Lower leg skin (tissue), 4 donors: ENCODE data around the gene ADAMTS17. TPM values are rescaled to one million over a fixed set of nuclear protein-coding genes. Genes with fewer than 3 reads are reported as not detected.

Experiments used
- DNase-seq, 2 donors: peaks; one replicate each; pipeline ENCODE4 v3.0.0-alpha.2; 2019; ENCODE audit warnings: low spot score in 2 of 2
- H3K4me3 ChIP-seq: fragments of 200-600 bp; sonication (generic); 2 replicates; pipeline ENCODE4 v1.5.1; 2017; ENCODE audit warnings: mild to moderate bottlenecking, low read depth; ENCODE audit not compliant: poor library complexity, severe bottlenecking
- POLR2A ChIP-seq, 2 donors: fragments of 450-650 bp; IDR thresholded peaks; one replicate each; pipeline ENCODE4 v1.6.1; 2016 to 2017; ENCODE audit warnings: antibody characterized with exemption in 2 of 2, mild to moderate bottlenecking in 1 of 2, moderate library complexity in 1 of 2
- WGBS, 2 donors: methylation state at CpG; one replicate each; pipeline ENCODE4 v1.1.5; 2018; 5-methylcytosine and 5-hydroxymethylcytosine counted together
- intact Hi-C: fragments of 100-400 bp; cut with DNase I; formaldehyde crosslinking; loops from one replicate; pipeline ENCODE4 v1.15.0; 2023; ENCODE audit warnings: low total_unique reads
- total RNA-seq, 4 donors: library from RNA; depleted of rRNA; stranded (reverse); fragments of >200 nt; gene quantifications; one replicate each; pipeline ENCODE4 v1.1.0, GENCODE V29; 2016
- TF ChIP-seq, protein P1 (sequence below), 3 donors: fragments of 450-650 bp; IDR thresholded peaks; one replicate each; pipeline ENCODE4 v1.5.1; 2016; ENCODE audit warnings: antibody characterized with exemption in 3 of 3, mild to moderate bottlenecking in 3 of 3, moderate library complexity in 2 of 3

Gene ADAMTS17
- total RNA-seq, 4 donors from 2014 or later, result 3.5 to 7.8 (median 3.9) TPM

DNA sequence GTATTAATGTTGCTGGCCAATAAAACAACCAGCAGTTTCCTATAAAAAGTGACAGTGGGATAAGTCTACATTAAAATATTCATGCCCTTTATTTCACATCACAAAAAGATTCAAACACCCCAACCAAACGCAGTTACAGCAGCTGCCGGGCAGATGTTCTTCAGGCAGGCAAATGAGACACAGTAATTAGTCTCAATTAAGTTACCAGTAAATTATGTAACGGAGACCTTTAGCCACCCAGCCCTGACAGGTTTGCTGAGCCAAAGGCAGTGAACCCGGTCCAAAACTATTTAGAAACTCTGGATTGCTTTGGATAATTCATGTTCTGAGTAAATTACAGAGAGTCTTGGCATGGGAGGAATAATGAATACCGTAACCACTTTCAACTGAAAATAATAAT lies 319.4 kb downstream of the ADAMTS17 start:
- no peak overlapping the region for H3K4me3 ChIP-seq
- peak in 1 of 2 donors; percentile 58 for DNase-seq
- no peak for TF ChIP-seq POLR2A (IDR thresholded peaks at IDR 0.05)
- TF ChIP-seq, protein P1, sequence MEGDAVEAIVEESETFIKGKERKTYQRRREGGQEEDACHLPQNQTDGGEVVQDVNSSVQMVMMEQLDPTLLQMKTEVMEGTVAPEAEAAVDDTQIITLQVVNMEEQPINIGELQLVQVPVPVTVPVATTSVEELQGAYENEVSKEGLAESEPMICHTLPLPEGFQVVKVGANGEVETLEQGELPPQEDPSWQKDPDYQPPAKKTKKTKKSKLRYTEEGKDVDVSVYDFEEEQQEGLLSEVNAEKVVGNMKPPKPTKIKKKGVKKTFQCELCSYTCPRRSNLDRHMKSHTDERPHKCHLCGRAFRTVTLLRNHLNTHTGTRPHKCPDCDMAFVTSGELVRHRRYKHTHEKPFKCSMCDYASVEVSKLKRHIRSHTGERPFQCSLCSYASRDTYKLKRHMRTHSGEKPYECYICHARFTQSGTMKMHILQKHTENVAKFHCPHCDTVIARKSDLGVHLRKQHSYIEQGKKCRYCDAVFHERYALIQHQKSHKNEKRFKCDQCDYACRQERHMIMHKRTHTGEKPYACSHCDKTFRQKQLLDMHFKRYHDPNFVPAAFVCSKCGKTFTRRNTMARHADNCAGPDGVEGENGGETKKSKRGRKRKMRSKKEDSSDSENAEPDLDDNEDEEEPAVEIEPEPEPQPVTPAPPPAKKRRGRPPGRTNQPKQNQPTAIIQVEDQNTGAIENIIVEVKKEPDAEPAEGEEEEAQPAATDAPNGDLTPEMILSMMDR (IDR thresholded peaks at IDR 0.05), result no peak
- 28 to 30% methylated on average over 5 of the region's 5 CpGs for WGBS, 2 donors
- intact Hi-C loops, result no loop called here

DNA sequence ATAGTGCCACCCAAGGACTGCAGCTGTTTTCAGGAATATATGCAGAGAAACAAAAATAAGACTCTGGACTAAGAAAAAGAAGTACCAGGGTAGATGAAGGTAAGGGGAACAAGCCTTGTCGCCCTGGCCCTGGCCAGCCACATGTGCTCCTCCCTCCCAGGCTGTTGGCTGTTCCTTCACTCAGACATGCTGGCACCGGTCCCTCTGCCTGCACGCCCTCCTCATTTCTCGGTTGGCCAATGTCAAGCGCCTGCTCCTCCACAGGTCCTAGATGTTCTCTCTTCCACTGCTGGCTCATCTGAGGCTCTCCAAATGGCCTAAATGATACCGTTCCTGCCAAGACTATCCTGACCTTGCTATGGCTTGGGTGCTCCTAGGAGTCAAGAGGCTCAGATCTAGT lies 320.1 kb downstream of the ADAMTS17 start:
- DNase-seq, result peak in 1 of 2 donors; percentile 74
- intact Hi-C loops, result no loop called here
- H3K4me3 ChIP-seq, result no peak overlapping the region
- no peak for TF ChIP-seq POLR2A (IDR thresholded peaks at IDR 0.05)
- TF ChIP-seq, protein P1 (IDR thresholded peaks at IDR 0.05), result no peak
- 34 to 38% methylated on average over 6 of the region's 6 CpGs for WGBS, 2 donors

DNA sequence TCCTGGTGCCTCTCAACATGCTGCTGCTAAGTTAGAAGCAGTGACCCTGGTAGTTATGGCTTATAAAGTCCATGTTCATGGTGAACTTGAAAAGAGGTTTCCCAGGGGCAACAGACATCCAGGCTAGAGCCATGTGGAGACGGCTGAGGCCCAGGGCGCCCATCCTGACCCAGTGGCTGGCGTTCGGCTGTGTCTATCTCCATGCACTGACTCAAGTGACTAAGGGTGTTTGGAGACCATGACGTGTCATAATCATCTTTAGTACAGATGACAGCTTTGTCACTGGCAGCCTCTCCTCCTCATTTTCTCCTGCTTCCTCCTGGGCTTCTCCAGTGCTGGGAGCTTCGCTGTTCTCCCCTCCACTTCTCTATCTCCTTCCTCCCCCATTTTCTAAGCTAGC lies 321.2 kb downstream of the ADAMTS17 start:
- DNase-seq, result peak in 1 of 2 donors; percentile 73
- intact Hi-C loops, result no loop called here
- H3K4me3 ChIP-seq, result no peak overlapping the region
- 57 to 77% methylated on average over 6 of the region's 6 CpGs for WGBS, 2 donors
- TF ChIP-seq, protein P1 (IDR thresholded peaks at IDR 0.05), result no peak
- no peak for TF ChIP-seq POLR2A (IDR thresholded peaks at IDR 0.05)

DNA sequence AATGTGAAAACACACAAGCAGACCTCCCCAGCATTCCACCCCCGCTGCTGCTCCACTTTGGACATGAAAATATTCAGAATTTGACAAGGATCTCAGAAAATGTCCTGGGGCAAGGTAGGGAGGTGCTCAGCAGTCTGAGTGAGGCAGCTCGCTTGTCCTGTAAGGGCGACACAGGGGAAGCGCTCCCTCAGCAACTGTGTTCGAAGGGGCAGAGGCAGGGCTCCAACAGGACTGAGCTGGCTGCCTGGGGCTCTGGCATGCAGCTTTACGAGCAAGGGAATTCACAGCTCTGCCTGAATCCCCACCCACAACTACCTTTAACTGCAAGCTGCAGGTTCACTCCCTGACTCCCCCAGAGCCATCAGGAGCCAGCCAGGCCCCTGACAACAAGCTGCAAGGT lies 321.6 kb downstream of the ADAMTS17 start:
- DNase-seq, result peak in 1 of 2 donors; percentile 82
- WGBS, 2 donors, result 39 to 74% methylated on average over 5 to 6 of the region's 6 CpGs
- no peak for TF ChIP-seq POLR2A (IDR thresholded peaks at IDR 0.05)
- TF ChIP-seq, protein P1 (IDR thresholded peaks at IDR 0.05), result no peak
- H3K4me3 ChIP-seq, result no peak overlapping the region
- intact Hi-C loops, result no loop called here

DNA sequence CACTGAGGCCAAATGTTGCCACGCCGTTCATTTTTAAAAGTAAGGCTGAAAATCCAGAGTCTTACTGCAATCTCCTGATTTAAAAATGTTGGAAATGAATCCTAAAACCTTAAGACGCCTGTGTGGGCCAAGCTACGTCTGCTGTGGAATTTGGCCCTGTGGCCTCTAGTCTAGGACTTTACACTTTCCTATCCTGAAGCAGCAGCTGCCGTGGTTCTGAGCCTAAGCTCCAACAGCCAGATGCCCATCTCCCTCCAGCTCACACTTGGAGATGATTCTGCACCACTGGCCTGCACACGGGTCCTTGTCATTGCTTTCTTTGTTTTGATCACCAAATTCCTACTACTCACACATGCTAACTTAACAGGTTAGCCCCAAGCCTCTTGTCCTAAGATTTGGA lies 322.2 kb downstream of the ADAMTS17 start:
- intact Hi-C loops, result no loop called here
- H3K4me3 ChIP-seq, result no peak overlapping the region
- no peak for DNase-seq
- 81 to 84% methylated on average over 6 of the region's 6 CpGs for WGBS, 2 donors
- no peak for TF ChIP-seq POLR2A (IDR thresholded peaks at IDR 0.05)
- TF ChIP-seq, protein P1 (IDR thresholded peaks at IDR 0.05), result no peak

DNA sequence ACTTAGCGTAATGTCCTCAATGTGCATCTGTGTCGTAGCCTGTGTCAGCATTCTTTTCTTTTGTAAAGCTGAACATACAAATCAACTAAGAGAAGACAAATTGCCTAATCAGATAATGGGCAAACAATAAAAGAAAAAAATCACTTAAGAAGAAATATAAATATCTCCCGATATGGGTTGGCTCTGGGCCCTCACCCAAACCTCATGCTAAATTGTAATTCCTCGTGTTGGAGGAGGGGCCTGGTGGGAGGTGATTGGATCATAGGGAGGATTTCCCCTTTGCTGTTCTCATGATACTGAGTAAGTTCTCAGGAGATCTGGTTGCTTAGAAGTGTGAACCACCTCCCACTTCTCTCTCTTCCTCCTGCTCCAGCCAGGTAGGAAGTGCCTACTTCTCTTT lies 323.6 kb downstream of the ADAMTS17 start:
- no peak for DNase-seq
- WGBS, 2 donors, result 70 to 80% methylated on average over 4 of the region's 4 CpGs

More for the DNA sequence above, 323.6 kb downstream of the ADAMTS17 start:
- H3K4me3 ChIP-seq, result no peak overlapping the region
- TF ChIP-seq POLR2A (IDR thresholded peaks at IDR 0.05), result no peak
- TF ChIP-seq, protein P1 (IDR thresholded peaks at IDR 0.05), result no peak
- intact Hi-C loops, result no loop called here
